ENCODE measurements around the gene TM9SF3.

The TM9SF3 gene

GRCh38 chr10:96505150-96506136 lies 81.4 kb downstream of the TM9SF3 start:
- Histone ChIP-seq H3K9ac (ENCODE audit: low read length) (no peak overlapping the region), H3K27ac (ENCODE audit: low read depth, low read length) (no peak overlapping the region), H3K4me1 (ENCODE audit: control insufficient read depth, insufficient read depth, low read length) (peaks cover 13% of the 10 kb centered on the region), H3K9me3 (ENCODE audit: control insufficient read depth, insufficient read depth, low read depth, low read length) (no peaks in the 10 kb centered on the region), H3K4me3 (ENCODE audit: low read depth, low read length) (no peak overlapping the region), H3K36me3 (ENCODE audit: control insufficient read depth, insufficient read depth, low read length) (no peaks in the 10 kb centered on the region), H3K27me3 (ENCODE audit: control insufficient read depth, insufficient read depth, low read length) (no peaks in the 10 kb centered on the region)

- H3K27me3 ChIP-seq (ENCODE audit: control insufficient read depth, insufficient read depth, low read length): no peaks in the 10 kb centered on the region
- H3K4me1 ChIP-seq (ENCODE audit: control insufficient read depth, insufficient read depth, low read length): no peaks in the 10 kb centered on the region; the same call in 1 of the 2 replicates
- no peak overlapping the region for H3K4me3 ChIP-seq (ENCODE audit: low read depth, low read length)
- no peak overlapping the region for H3K27ac ChIP-seq (ENCODE audit: low read depth, low read length)
- no peak overlapping the region for H3K9ac ChIP-seq (ENCODE audit: low read length)
- no peaks in the 10 kb centered on the region for H3K36me3 ChIP-seq (ENCODE audit: control insufficient read depth, insufficient read depth, low read length)
- H3K9me3 ChIP-seq (ENCODE audit: control insufficient read depth, insufficient read depth, low read depth, low read length): no peaks in the 10 kb centered on the region
Measured at GRCh38 chr10:96502561-96503282, 84.1 kb downstream of the TM9SF3 start.

- Histone ChIP-seq H3K36me3 (ENCODE audit: control insufficient read depth, insufficient read depth, low read length) (no peaks in the 10 kb centered on the region), H3K9me3 (ENCODE audit: control insufficient read depth, insufficient read depth, low read depth, low read length) (no peaks in the 10 kb centered on the region), H3K9ac (ENCODE audit: low read length) (no peak overlapping the region), H3K4me1 (ENCODE audit: control insufficient read depth, insufficient read depth, low read length) (no peaks in the 10 kb centered on the region; the same call in 1 of the 2 replicates), H3K27me3 (ENCODE audit: control insufficient read depth, insufficient read depth, low read length) (no peaks in the 10 kb centered on the region), H3K4me3 (ENCODE audit: low read depth, low read length) (no peak overlapping the region), H3K27ac (ENCODE audit: low read depth, low read length) (no peak overlapping the region)
Measured at GRCh38 chr10:96501985-96502384, 84.8 kb downstream of the TM9SF3 start.

- H3K27ac ChIP-seq (ENCODE audit: low read depth, low read length): no peak overlapping the region
- H3K27me3 ChIP-seq (ENCODE audit: control insufficient read depth, insufficient read depth, low read length): no peaks in the 10 kb centered on the region
- no peaks in the 10 kb centered on the region for H3K9me3 ChIP-seq (ENCODE audit: control insufficient read depth, insufficient read depth, low read depth, low read length)
- no peak overlapping the region for H3K9ac ChIP-seq (ENCODE audit: low read length)
- H3K4me1 ChIP-seq (ENCODE audit: control insufficient read depth, insufficient read depth, low read length): no peaks in the 10 kb centered on the region; the same call in 1 of the 2 replicates
- no peak overlapping the region for H3K4me3 ChIP-seq (ENCODE audit: low read depth, low read length)
- H3K36me3 ChIP-seq (ENCODE audit: control insufficient read depth, insufficient read depth, low read length): no peaks in the 10 kb centered on the region
Measured at GRCh38 chr10:96500519-96500918, 86.3 kb downstream of the TM9SF3 start.

GRCh38 chr10:96500050-96500449 lies 86.8 kb downstream of the TM9SF3 start:
- no peak overlapping the region for H3K9ac ChIP-seq (ENCODE audit: low read length)
- no peaks in the 10 kb centered on the region; the same call in 1 of the 2 replicates for H3K4me1 ChIP-seq (ENCODE audit: control insufficient read depth, insufficient read depth, low read length)
- H3K27ac ChIP-seq (ENCODE audit: low read depth, low read length): no peak overlapping the region
- no peaks in the 10 kb centered on the region for H3K9me3 ChIP-seq (ENCODE audit: control insufficient read depth, insufficient read depth, low read depth, low read length)
- H3K27me3 ChIP-seq (ENCODE audit: control insufficient read depth, insufficient read depth, low read length): no peaks in the 10 kb centered on the region
- H3K4me3 ChIP-seq (ENCODE audit: low read depth, low read length): no peak overlapping the region
- H3K36me3 ChIP-seq (ENCODE audit: control insufficient read depth, insufficient read depth, low read length): no peaks in the 10 kb centered on the region

GRCh38 chr10:96497391-96497790 lies 89.4 kb downstream of the TM9SF3 start:
- H3K4me1 ChIP-seq (ENCODE audit: control insufficient read depth, insufficient read depth, low read length): no peaks in the 10 kb centered on the region; the same call in 1 of the 2 replicates
- H3K27me3 ChIP-seq (ENCODE audit: control insufficient read depth, insufficient read depth, low read length): no peaks in the 10 kb centered on the region
- no peaks in the 10 kb centered on the region for H3K36me3 ChIP-seq (ENCODE audit: control insufficient read depth, insufficient read depth, low read length)
- H3K27ac ChIP-seq (ENCODE audit: low read depth, low read length): no peak overlapping the region
- H3K9ac ChIP-seq (ENCODE audit: low read length): no peak overlapping the region
- no peak overlapping the region for H3K4me3 ChIP-seq (ENCODE audit: low read depth, low read length)
- no peaks in the 10 kb centered on the region for H3K9me3 ChIP-seq (ENCODE audit: control insufficient read depth, insufficient read depth, low read depth, low read length)

GRCh38 chr10:96496281-96496925 lies 90.4 kb downstream of the TM9SF3 start:
- H3K9me3 ChIP-seq (ENCODE audit: control insufficient read depth, insufficient read depth, low read depth, low read length): no peaks in the 10 kb centered on the region
- H3K4me1 ChIP-seq (ENCODE audit: control insufficient read depth, insufficient read depth, low read length): 0 out of 2 replicates have a peak, but pooled peaks cover 2% of the 10 kb centered on the region
- H3K27me3 ChIP-seq (ENCODE audit: control insufficient read depth, insufficient read depth, low read length): no peaks in the 10 kb centered on the region
- no peak overlapping the region for H3K4me3 ChIP-seq (ENCODE audit: low read depth, low read length)
- H3K36me3 ChIP-seq (ENCODE audit: control insufficient read depth, insufficient read depth, low read length): no peaks in the 10 kb centered on the region
- no peak overlapping the region for H3K9ac ChIP-seq (ENCODE audit: low read length)
- H3K27ac ChIP-seq (ENCODE audit: low read depth, low read length): no peak overlapping the region

- 0 out of 2 replicates have a peak, but pooled peaks cover 2% of the 10 kb centered on the region for H3K4me1 ChIP-seq (ENCODE audit: control insufficient read depth, insufficient read depth, low read length)
- no peaks in the 10 kb centered on the region for H3K9me3 ChIP-seq (ENCODE audit: control insufficient read depth, insufficient read depth, low read depth, low read length)
- no peak overlapping the region for H3K27ac ChIP-seq (ENCODE audit: low read depth, low read length)
- no peaks in the 10 kb centered on the region for H3K36me3 ChIP-seq (ENCODE audit: control insufficient read depth, insufficient read depth, low read length)
- H3K27me3 ChIP-seq (ENCODE audit: control insufficient read depth, insufficient read depth, low read length): no peaks in the 10 kb centered on the region
- H3K9ac ChIP-seq (ENCODE audit: low read length): no peak overlapping the region
- no peak overlapping the region for H3K4me3 ChIP-seq (ENCODE audit: low read depth, low read length)
Measured at GRCh38 chr10:96495544-96495943, 91.3 kb downstream of the TM9SF3 start.

- Histone ChIP-seq H3K4me3 (ENCODE audit: low read depth, low read length) (no peak overlapping the region), H3K9me3 (ENCODE audit: control insufficient read depth, insufficient read depth, low read depth, low read length) (no peaks in the 10 kb centered on the region), H3K4me1 (ENCODE audit: control insufficient read depth, insufficient read depth, low read length) (0 out of 2 replicates have a peak, but pooled peaks cover 2% of the 10 kb centered on the region), H3K27me3 (ENCODE audit: control insufficient read depth, insufficient read depth, low read length) (no peaks in the 10 kb centered on the region), H3K36me3 (ENCODE audit: control insufficient read depth, insufficient read depth, low read length) (no peaks in the 10 kb centered on the region), H3K9ac (ENCODE audit: low read length) (no peak overlapping the region), H3K27ac (ENCODE audit: low read depth, low read length) (no peak overlapping the region)
Measured at GRCh38 chr10:96494694-96495093, 92.1 kb downstream of the TM9SF3 start.

GRCh38 chr10:96493871-96494525 lies 92.8 kb downstream of the TM9SF3 start:
- H3K9me3 ChIP-seq (ENCODE audit: control insufficient read depth, insufficient read depth, low read depth, low read length): no peaks in the 10 kb centered on the region
- no peak overlapping the region for H3K9ac ChIP-seq (ENCODE audit: low read length)
- H3K27me3 ChIP-seq (ENCODE audit: control insufficient read depth, insufficient read depth, low read length): no peaks in the 10 kb centered on the region
- H3K4me3 ChIP-seq (ENCODE audit: low read depth, low read length): no peak overlapping the region
- no peak overlapping the region for H3K27ac ChIP-seq (ENCODE audit: low read depth, low read length)
- H3K36me3 ChIP-seq (ENCODE audit: control insufficient read depth, insufficient read depth, low read length): no peaks in the 10 kb centered on the region
- 0 out of 2 replicates have a peak, but pooled peaks cover 2% of the 10 kb centered on the region for H3K4me1 ChIP-seq (ENCODE audit: control insufficient read depth, insufficient read depth, low read length)
